Stimulated activated CD4-positive, alpha-beta T cell treated with anti-CD3 and anti-CD28 coated beads, Interleukin-15, amount 100 ng/mL, for 24 hours (primary cell): ENCODE measurements around the gene ASGR1.

ENCODE experiments used
- DNase-seq: peaks from one replicate; pipeline ENCODE4 v3.0.0-alpha.2; 2020

ASGR1 gene

DNA sequence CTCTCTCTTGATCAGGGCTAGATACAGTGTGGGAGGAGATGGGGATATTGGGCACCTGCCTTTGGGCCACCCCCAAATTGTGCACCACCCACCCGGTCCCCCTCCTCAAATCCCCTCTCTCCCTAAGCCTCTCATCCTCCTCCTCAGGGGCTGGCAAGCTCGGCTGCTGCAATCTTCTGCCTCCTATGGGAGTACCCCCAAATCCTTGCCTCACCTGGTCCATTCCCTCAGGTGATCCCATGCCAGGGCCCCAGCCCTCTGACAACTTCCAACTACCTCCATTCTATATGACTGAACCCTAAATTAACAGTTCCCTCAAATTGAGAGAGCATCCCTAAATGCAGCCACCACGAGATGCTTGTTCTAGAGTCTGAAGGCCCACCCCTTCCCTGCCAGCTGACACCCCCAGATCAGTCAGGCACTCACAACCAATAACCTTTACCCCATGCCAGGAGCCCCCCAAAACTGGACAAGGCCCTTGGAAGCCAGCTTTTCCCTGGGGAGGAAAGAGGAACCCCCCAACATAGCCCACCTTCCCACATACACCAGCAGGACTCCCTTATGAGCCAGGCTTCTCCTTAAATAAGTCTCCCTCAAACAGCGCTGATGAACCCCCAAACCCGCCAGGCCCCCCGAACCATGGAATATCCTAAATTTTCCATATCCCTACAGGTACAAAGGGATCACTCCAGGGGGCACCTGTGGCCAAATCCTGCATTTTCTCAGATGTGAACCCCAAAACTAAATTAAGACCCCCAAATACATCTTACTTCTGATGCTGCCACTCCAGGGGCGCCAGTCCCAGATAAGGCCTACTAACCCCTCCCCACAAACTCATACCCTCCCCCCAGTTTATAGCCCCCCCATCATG lies 37.3 kb upstream of the ASGR1 start:
- no peak for DNase-seq

DNA sequence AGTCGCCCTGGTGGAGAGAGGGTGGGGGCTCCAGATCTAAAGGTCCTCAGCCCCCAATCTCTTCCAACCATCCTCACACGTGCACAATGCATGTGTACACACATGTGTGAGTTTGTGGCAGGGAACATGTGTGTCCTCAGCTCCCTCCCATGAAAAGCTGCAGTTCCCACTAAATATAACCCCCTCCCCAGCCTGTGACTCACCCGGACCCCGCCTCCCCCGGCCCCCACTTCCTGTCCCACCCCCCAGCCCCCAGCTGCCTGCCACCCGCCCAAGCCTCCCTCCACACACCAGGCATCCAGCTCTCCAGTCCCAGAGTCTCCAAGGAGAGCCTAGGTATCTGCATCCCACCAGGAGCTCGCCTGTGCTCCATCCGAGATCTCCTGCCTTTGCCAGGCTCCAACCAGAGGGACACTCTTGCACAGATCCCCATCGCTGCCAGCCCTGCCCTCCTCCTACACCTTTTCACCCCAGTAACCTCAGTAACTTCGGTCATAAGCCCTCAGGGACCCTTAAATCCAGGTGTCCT lies 36.5 kb upstream of the ASGR1 start:
- DNase-seq: no peak

DNA sequence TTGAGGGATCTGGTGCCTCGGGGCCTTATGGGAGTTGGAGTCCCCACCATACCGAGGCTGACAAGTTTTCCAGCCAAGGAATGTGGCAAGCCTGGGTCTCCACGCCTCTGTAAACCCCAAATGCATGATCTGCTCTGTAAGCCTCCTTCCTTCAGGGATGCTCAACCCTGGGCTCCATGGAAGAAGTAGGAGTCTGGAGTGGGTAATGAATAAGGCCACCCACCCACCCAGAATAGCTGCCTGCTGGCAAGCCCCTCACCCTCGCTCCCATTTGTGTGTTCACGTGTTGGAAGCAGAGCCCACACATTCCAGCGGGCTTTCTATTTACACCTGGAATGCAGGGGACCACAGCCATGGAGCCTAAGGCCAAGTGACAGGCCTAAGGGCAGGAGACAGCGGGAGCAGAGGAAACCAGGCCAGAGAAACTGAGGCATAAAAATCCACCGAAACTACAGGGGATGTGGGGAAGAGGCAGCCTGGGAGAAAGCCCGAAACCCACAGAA lies 36.0 kb upstream of the ASGR1 start:
- DNase-seq: no peak

GRCh38 chr17:7214300-7215135 lies 35.3 kb upstream of the ASGR1 start:
- DNase-seq: peak; percentile 100

DNA sequence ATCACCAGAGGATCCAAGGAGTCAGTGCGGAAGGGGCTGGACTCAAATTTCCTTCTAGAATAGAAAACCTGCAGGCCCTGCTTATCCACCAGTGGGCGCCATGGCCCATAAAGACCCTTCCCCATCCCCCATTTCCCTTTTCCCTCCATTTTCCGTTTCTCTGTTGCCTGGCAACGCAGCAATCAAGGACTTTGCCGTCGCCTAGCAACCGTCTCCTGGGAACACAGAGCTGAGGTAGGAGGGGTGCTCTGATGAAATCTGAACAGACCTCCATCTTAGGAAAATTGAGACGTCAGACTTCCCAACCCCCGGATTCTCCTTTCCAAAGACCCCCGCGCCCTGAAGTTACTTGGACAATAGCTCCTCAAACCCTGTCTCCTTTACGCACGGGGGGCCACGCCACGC lies 34.7 kb upstream of the ASGR1 start:
- peak; percentile 73 for DNase-seq

- no peak for DNase-seq
Observed at GRCh38 chr17:7211491-7212273, 32.5 kb upstream of the ASGR1 start.

- DNase-seq: no peak
Observed at GRCh38 chr17:7208754-7209460, 29.7 kb upstream of the ASGR1 start.

DNA sequence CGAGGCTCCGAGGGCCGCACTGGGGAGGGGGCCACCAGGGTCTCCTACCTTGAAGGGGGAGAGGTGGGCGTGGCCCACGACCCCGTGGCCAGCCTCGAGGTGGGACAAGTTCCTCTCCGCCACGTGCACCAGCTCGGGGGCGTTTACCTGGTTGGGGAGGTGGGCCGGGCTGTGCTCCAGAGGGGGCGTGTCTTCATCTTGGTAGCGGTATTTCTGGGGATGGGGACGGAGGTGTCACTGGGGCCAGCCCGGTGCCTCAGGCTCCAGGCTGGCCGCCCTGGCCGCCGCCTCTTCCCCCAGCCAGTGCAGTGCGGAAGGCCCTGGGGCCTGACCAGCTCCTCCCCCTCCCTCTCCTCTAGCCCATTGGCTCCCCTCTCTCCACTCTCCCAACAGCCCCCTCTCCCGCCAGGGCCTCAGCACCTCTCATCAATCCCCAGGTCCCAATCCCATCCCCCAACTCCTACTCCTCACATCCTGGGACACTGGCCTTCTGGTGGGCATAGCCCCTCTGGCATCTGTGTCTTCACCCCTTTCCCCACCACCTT lies 28.9 kb upstream of the ASGR1 start:
- no peak for DNase-seq

GRCh38 chr17:7207120-7208001 lies 28.2 kb upstream of the ASGR1 start:
- no peak for DNase-seq

DNA sequence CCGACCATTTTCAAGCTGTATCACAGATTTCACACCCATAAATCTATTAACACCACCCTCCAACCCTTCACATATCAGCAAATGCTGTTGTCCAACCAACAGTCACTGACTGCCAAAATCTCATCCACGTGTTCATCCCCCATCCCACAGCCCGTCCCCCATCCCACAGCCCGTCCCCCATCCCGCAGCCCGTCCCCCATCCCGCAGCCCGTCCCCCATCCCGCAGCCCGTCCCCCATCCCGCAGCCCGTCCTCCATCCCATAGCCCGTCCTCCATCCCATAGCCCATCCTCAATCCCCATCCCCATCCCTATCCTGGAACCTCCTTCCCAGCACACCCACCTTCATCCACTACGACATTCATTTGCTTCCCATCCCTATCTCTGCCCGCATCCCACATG lies 26.4 kb upstream of the ASGR1 start:
- DNase-seq: no peak

DNA sequence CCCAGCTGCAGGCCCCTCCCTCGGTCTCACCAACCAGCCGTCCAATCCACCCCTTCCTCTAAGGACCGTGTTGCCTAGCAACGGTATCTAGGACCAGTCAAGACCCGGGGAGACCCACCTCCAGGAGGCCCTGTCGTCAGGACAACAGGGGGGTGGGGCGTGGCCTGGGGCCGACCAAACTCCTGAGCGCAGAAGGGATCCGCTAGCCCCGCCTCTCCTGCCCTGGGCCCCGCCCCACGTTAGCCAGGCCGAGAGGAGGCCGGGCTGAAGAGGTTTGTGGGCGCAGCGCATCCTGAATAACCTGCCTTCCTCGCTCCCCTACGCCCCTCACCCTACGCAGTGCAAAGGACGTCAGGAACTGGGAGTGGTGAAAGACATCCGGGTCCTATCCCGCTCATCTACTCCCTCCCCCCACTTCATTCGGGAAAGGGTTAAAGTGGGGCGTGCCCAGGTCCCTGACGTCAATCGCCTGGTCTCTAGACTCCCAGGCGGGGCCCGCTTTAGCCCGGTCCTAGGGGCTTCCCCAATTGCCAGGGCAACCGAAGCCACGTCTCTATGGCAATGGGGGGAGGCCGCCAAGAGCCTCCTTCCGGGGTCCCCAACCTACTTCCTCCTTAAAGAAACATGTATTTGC lies 25.8 kb upstream of the ASGR1 start:
- DNase-seq: peak; percentile 96

DNA sequence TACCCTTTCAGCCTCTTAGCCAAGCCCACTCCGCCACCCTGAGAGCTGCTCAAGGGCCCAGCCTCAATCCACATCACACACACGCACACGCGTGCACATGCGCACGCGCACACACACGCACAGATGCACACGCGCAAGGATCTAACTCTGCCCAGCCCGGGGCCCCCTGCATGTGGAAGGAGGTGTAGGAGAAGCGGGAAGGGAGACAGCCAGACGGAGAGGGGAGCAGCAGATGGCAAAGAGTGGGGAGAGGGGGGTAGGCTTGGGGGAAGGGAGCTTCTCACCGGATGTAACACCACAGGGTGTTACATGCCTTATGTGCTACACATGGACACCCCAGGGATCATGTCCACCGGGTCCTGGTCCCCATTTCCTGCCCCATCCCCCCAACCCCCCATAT lies 25.2 kb upstream of the ASGR1 start:
- DNase-seq: no peak

DNA sequence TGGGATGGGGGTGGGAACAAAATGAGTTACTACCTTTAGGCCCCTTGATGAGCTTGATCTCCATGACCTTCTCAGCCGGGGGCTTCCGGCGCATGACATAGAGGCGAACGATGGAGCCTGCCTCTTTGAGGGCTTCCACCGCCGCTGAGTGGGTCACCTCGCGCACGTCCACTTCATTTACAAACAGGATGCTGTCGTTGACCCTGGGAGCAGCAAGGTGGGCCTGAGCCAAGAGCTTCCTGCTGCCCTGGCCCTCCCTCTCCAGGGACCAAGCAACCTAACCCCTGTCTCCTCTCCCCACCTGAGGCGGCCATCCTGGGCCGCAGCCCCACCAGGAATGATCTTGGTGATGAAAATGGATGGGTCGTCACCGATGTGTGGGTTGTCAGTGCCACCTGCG lies 24.2 kb upstream of the ASGR1 start:
- no peak for DNase-seq

- DNase-seq: no peak
Observed at GRCh38 chr17:7196651-7197401, 17.7 kb upstream of the ASGR1 start.

- no peak for DNase-seq
Observed at GRCh38 chr17:7195971-7196370, 16.8 kb upstream of the ASGR1 start.

DNA sequence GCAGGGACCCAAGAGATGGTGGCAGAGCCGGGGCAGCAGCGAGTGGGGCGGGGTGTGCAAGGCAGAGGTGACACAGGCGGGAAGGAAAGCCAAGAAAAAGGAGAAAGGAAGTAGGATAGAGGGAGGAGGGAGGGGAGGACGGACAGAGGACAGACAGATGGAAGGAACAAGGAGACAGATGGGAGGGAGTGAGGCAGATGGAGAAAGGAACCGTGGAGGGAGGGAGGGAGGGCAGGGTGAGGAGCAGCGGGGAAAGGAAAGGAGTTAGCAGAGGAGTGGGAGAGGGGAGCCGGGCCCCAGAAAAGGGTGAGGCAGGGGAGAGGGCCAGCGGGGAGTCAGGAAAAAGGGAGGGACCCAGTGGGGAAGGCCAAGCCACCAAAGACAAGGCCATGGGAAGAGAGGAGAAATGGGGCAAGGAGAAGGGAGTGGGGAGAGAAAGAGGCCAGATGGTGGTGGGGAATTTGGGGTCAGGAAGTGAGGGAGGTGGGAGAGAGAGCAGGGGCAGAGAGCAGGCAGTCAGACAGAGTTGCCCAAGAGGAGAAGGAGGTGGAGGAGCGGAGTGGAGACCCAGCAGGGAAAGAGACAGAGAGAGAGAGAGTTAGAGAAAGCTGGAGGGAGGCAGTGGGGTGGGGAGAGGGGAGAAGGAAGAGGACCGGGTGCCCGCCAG lies 13.2 kb upstream of the ASGR1 start:
- DNase-seq: no peak

DNA sequence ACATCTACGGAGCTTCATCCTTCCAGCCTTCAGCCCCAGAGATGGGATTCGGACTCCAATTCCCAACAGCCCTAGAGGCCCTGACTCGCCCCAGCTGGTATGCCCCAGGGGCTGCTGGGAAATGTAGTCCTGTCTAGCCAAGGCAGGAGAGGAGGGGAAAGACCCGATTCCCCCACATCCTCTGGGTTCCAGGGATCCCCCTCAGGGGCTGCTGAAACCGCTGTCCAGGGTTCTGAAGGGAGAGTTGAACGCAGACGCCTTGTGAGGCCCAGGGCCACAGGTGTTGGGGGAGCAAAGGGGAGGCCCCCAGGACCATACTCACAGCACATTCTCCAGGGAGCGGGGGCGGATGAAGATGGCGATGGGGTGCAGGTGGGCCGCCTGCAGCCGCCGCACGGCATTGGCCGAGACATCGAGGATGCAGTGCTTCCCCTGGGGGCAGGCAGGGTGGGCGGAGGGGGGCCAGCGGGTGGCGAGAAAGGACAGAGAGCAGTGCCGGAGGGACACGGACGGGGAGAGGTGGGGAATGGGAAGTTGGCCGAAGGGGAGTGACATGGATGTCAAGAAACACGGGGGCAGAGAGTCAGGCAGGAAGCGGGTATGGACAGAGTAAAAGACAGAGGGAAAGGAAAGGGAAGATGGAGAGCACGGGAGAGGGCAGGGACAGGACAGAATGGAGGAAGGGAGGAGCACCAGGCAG lies 12.6 kb upstream of the ASGR1 start:
- DNase-seq: peak; percentile 41

GRCh38 chr17:7191069-7191468 lies 11.9 kb upstream of the ASGR1 start:
- no peak for DNase-seq
